ENCODE results near the gene ANKH. TPM values are rescaled to one million over a fixed set of nuclear protein-coding genes. Genes with fewer than 3 reads are reported as not detected.

Gene ANKH
- polyA plus RNA-seq, 2 of the 4 experiments (the other 2 are of a cell fraction): 11.7 to 17.3 TPM

DNA sequence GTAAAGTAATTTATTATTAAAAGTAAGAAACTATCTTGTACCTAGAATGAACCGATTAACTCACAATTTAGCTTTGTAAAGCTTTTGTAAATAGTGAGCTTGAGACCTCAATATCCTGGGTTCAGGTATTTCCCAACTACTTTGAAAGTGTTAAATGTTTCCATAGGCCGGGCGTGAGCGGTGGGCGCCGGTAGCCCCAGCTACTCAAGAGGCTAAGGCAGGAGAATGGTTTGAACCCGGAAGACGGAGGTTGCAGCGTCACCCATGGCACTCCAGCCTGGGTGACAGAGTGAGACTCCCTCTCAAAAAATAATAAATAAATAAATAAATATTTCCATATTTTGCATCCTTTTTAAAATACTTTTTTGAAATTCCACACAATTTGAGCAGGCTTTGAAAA is 1.5 kb upstream of the ANKH start:
- H3K9me3 ChIP-seq: no peaks in the 10 kb centered on the region
- peak overlapping the region; percentile 76; the same call in 2 of the 3 replicates for H3K4me3 ChIP-seq
- ChIA-PET CTCF (interaction anchor here (0.7 to 4.3 kb wide), 6 partner anchors 8 to 146 kb away, joined by 3 to 25 read pairs (median 4); no protein-coding TSS in a partner anchor), POLR2A (interaction anchor here (0.6 to 1.4 kb wide), 3 partner anchors 18 to 136 kb away, joined by 3 to 4 read pairs (median 3); no protein-coding TSS in a partner anchor)
- H3K4me1 ChIP-seq: peaks cover 16% of the 10 kb centered on the region; the same call in 2 of the 3 replicates
- H3K4me2 ChIP-seq: peak overlapping the region; percentile 82
- no peak overlapping the region; a peak in 1 of 6 replicates for H3K27ac ChIP-seq
- 95% methylated on average over 9 of the region's 9 CpGs for WGBS (ENCODE audit: missing lambda C conversion rate)
- no peak for ATAC-seq
- no peak for FAIRE-seq
- no peak for DNase-seq (ENCODE audit: low read depth in 1 of 2, low spot score in 1 of 2)
- no peak for TF ChIP-seq ZFP36 (IDR thresholded peaks at IDR 0.05; ENCODE audit: borderline replicate concordance, partially characterized antibody)
- TF ChIP-seq HEYL (CRISPR knock-in tag; IDR thresholded peaks at IDR 0.05): no peak
- no peak for TF ChIP-seq EHF (CRISPR knock-in tag; IDR thresholded peaks at IDR 0.05)
- TF ChIP-seq FOSB (CRISPR knock-in tag; IDR thresholded peaks at IDR 0.05): no peak
- TF ChIP-seq HDAC2 (IDR thresholded peaks at IDR 0.05): no peak
- TF ChIP-seq, protein P1, sequence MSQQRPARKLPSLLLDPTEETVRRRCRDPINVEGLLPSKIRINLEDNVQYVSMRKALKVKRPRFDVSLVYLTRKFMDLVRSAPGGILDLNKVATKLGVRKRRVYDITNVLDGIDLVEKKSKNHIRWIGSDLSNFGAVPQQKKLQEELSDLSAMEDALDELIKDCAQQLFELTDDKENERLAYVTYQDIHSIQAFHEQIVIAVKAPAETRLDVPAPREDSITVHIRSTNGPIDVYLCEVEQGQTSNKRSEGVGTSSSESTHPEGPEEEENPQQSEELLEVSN (IDR thresholded peaks at IDR 0.05; ENCODE audit: borderline replicate concordance, low read depth): no peak
- TF ChIP-seq, protein P2, sequence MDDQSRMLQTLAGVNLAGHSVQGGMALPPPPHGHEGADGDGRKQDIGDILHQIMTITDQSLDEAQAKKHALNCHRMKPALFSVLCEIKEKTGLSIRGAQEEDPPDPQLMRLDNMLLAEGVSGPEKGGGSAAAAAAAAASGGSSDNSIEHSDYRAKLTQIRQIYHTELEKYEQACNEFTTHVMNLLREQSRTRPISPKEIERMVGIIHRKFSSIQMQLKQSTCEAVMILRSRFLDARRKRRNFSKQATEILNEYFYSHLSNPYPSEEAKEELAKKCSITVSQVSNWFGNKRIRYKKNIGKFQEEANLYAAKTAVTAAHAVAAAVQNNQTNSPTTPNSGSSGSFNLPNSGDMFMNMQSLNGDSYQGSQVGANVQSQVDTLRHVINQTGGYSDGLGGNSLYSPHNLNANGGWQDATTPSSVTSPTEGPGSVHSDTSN (IDR thresholded peaks at IDR 0.05): no peak
- TF ChIP-seq NFE2L2 (conservative IDR thresholded peaks at IDR 0.05; ENCODE audit: low read length): no peak
- no peak for TF ChIP-seq EP300 (IDR thresholded peaks at IDR 0.05)
- no peak for TF ChIP-seq RCOR1 (IDR thresholded peaks at IDR 0.05; ENCODE audit: low read depth, low read length)
- TF ChIP-seq JUN (IDR thresholded peaks at IDR 0.05): no peak
- no peak for TF ChIP-seq POLR2A (IDR thresholded peaks at IDR 0.05; ENCODE audit: low read length)

DNA sequence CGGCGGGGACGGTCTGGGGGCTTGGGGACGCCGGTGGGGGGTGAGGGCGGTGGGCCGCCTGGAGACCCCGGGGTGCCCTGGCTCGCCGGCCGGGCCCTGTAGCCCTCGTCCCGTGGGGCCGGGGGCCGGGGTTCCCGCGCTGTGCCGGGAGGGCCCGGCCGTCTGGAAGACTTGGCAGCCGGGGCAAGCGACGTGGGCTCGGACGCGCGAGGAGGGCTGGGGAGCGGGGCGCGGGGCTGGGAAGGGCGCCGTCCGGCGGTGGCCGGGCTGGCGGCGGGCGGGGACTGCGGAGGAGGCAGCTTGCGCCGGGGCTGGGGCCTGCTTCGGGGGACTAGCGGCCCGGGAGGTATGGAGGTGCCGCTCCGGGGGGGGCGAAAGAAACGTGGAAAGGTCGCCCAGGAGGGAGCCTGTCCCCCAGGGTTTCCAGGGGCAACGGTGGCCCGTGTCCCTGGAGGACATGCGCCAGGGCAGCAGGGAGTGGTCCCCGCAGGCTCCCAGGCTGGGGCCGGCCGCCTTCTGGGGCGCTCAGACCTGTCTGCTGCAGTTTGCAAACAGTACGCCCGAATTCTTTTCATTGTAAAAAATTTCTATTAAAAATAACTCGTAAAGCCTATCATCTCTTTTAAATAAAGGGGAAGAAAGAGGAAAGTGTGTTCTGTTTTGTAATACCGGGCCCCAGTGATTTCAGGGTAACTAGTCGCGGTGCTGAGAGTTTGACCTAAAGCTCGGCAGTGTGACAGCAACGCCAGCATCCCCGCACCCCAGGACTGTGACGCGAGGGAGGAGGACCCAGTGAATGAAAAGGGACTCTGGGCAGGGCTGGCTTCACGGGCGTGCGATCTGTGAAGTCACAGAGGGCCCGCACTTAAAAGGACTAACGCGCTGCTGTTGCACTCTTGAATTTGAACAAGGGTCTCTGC is 752 bp upstream of the ANKH start:
- H3K4me3 ChIP-seq: peak overlapping the region; percentile 76
- CTCF ChIA-PET: interaction anchor here (0.6 to 4.3 kb wide), 7 partner anchors 8 to 145 kb away, joined by 3 to 25 read pairs (median 4); no protein-coding TSS in a partner anchor
- DNase-seq (ENCODE audit: low read depth in 1 of 2, low spot score in 1 of 2) (peak; percentile 21 to 48), ATAC-seq (peak; percentile 80 to 81), FAIRE-seq (no peak)
- H3K4me2 ChIP-seq: peak overlapping the region; percentile 82
- H3K4me1 ChIP-seq: peaks cover 16% of the 10 kb centered on the region; the same call in 2 of the 3 replicates
- peak overlapping the region; percentile 92 to 98 for H3K27ac ChIP-seq
- TF ChIP-seq, protein P3, sequence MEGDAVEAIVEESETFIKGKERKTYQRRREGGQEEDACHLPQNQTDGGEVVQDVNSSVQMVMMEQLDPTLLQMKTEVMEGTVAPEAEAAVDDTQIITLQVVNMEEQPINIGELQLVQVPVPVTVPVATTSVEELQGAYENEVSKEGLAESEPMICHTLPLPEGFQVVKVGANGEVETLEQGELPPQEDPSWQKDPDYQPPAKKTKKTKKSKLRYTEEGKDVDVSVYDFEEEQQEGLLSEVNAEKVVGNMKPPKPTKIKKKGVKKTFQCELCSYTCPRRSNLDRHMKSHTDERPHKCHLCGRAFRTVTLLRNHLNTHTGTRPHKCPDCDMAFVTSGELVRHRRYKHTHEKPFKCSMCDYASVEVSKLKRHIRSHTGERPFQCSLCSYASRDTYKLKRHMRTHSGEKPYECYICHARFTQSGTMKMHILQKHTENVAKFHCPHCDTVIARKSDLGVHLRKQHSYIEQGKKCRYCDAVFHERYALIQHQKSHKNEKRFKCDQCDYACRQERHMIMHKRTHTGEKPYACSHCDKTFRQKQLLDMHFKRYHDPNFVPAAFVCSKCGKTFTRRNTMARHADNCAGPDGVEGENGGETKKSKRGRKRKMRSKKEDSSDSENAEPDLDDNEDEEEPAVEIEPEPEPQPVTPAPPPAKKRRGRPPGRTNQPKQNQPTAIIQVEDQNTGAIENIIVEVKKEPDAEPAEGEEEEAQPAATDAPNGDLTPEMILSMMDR (IDR thresholded peaks at IDR 0.05): peak; percentile 33
- TF ChIP-seq, protein P2 (IDR thresholded peaks at IDR 0.05): no peak
- TF ChIP-seq PHF8 (IDR thresholded peaks at IDR 0.05; ENCODE audit: borderline replicate concordance, low read depth) (peak; percentile 45; the same call in 1 of the 2 replicates), TFCP2L1 (CRISPR knock-in tag; IDR thresholded peaks at IDR 0.05) (no peak), RAD21 (conservative IDR thresholded peaks at IDR 0.05 in 1 of 2, IDR thresholded peaks at IDR 0.05 in 1 of 2) (0 out of 5 replicates have a peak, but pooled peaks of 1 of the 2 experiments have one; percentile 14), JUN (IDR thresholded peaks at IDR 0.05) (peak; percentile 53 to 62; a peak in 2 of 5 replicates)
- TF ChIP-seq, protein P4, sequence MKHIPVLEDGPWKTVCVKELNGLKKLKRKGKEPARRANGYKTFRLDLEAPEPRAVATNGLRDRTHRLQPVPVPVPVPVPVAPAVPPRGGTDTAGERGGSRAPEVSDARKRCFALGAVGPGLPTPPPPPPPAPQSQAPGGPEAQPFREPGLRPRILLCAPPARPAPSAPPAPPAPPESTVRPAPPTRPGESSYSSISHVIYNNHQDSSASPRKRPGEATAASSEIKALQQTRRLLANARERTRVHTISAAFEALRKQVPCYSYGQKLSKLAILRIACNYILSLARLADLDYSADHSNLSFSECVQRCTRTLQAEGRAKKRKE (CRISPR knock-in tag; IDR thresholded peaks at IDR 0.05; ENCODE audit: low read depth): no peak
- TF ChIP-seq, protein P5, sequence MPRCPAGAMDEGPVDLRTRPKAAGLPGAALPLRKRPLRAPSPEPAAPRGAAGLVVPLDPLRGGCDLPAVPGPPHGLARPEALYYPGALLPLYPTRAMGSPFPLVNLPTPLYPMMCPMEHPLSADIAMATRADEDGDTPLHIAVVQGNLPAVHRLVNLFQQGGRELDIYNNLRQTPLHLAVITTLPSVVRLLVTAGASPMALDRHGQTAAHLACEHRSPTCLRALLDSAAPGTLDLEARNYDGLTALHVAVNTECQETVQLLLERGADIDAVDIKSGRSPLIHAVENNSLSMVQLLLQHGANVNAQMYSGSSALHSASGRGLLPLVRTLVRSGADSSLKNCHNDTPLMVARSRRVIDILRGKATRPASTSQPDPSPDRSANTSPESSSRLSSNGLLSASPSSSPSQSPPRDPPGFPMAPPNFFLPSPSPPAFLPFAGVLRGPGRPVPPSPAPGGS (IDR thresholded peaks at IDR 0.05): 0 out of 3 replicates have a peak, but pooled peaks have one; percentile 42
- H3K9me3 ChIP-seq: no peaks in the 10 kb centered on the region
- POLR2A ChIA-PET: interaction anchor here (0.6 to 1.4 kb wide), 3 partner anchors 18 to 137 kb away, joined by 3 to 4 read pairs (median 3); no protein-coding TSS in a partner anchor
- WGBS (ENCODE audit: missing lambda C conversion rate): 20% methylated on average over 23 of the region's 73 CpGs
